ENCODE measurements around the gene CASR. TPM values are rescaled to one million over a fixed set of nuclear protein-coding genes. Genes with fewer than 3 reads are reported as not detected.

The CASR gene
- total and polyA plus RNA-seq, 9 donors: 0.08 to 2.6 (median 0.22) TPM

GRCh38 chr3:122269045-122269444 lies 85.6 kb downstream of the CASR start:
- Histone ChIP-seq H3K27ac (no peak overlapping the region), H3K36me3 (no peaks in the 10 kb centered on the region), H3K4me3 (no peak overlapping the region), H3K9me3 (no peaks in the 10 kb centered on the region), H3K4me1 (ENCODE audit: insufficient read depth) (no peaks in the 10 kb centered on the region), H3K27me3 (no peaks in the 10 kb centered on the region)
- DNase-seq: no peak
- TF ChIP-seq CTCF (IDR thresholded peaks at IDR 0.05): no peak
- no peak for TF ChIP-seq EP300 (IDR thresholded peaks at IDR 0.05)
- no peak for TF ChIP-seq POLR2A (IDR thresholded peaks at IDR 0.05)
- intact Hi-C loops (cut with DNase I): no loop called here
- WGBS, 3 donors: 81 to 92% (median 88%) methylated on average over 2 of the region's 2 CpGs

GRCh38 chr3:122271246-122271898 lies 87.9 kb downstream of the CASR start:
- TF ChIP-seq EP300 (IDR thresholded peaks at IDR 0.05) (no peak), POLR2A (IDR thresholded peaks at IDR 0.05) (no peak), CTCF (IDR thresholded peaks at IDR 0.05) (no peak)

GRCh38 chr3:122272879-122273278 lies 89.4 kb downstream of the CASR start:
- Histone ChIP-seq H3K4me1 (ENCODE audit: insufficient read depth) (no peaks in the 10 kb centered on the region), H3K9me3 (no peaks in the 10 kb centered on the region), H3K4me3 (no peak overlapping the region), H3K27ac (no peak overlapping the region), H3K36me3 (no peaks in the 10 kb centered on the region), H3K27me3 (no peaks in the 10 kb centered on the region)
- intact Hi-C loops (cut with DNase I): no loop called here
- DNase-seq: no peak
- TF ChIP-seq CTCF (IDR thresholded peaks at IDR 0.05): no peak
- TF ChIP-seq POLR2A (IDR thresholded peaks at IDR 0.05): no peak
- no peak for TF ChIP-seq EP300 (IDR thresholded peaks at IDR 0.05)

More at GRCh38 chr3:122271246-122271898, 87.9 kb downstream of the CASR start:
- Histone ChIP-seq H3K4me3 (no peak overlapping the region), H3K27ac (no peak overlapping the region), H3K4me1 (ENCODE audit: insufficient read depth) (no peaks in the 10 kb centered on the region), H3K36me3 (no peaks in the 10 kb centered on the region), H3K27me3 (no peaks in the 10 kb centered on the region), H3K9me3 (no peaks in the 10 kb centered on the region)
- 77 to 89% (median 89%) methylated on average over 3 of the region's 3 CpGs for WGBS, 3 donors
- DNase-seq: no peak
- intact Hi-C loops (cut with DNase I): no loop called here

GRCh38 chr3:122273498-122273897 lies 90.0 kb downstream of the CASR start:
- no peaks in the 10 kb centered on the region for H3K36me3 ChIP-seq
- H3K4me1 ChIP-seq (ENCODE audit: insufficient read depth): no peaks in the 10 kb centered on the region
- no peaks in the 10 kb centered on the region for H3K9me3 ChIP-seq
- WGBS, 3 donors: 74 to 84% (median 76%) methylated on average over 2 of the region's 2 CpGs
- no peak for TF ChIP-seq POLR2A (IDR thresholded peaks at IDR 0.05)
- no peak for TF ChIP-seq EP300 (IDR thresholded peaks at IDR 0.05)
- no peak overlapping the region for H3K27ac ChIP-seq
- H3K4me3 ChIP-seq: no peak overlapping the region
- H3K27me3 ChIP-seq: no peaks in the 10 kb centered on the region
- DNase-seq: no peak
- intact Hi-C loops (cut with DNase I): no loop called here

- DNase-seq: no peak
Measured at GRCh38 chr3:122281891-122282290, 98.4 kb downstream of the CASR start.

More at GRCh38 chr3:122281891-122282290, 98.4 kb downstream of the CASR start:
- Histone ChIP-seq H3K4me3 (no peak overlapping the region), H3K27ac (no peak overlapping the region), H3K9me3 (no peaks in the 10 kb centered on the region), H3K36me3 (no peaks in the 10 kb centered on the region), H3K27me3 (no peaks in the 10 kb centered on the region), H3K4me1 (ENCODE audit: insufficient read depth) (no peaks in the 10 kb centered on the region)
- WGBS, 3 donors: 72 to 79% (median 77%) methylated on average over 3 of the region's 3 CpGs
- TF ChIP-seq EP300 (IDR thresholded peaks at IDR 0.05) (no peak), POLR2A (IDR thresholded peaks at IDR 0.05) (no peak), CTCF (IDR thresholded peaks at IDR 0.05) (no peak)
- intact Hi-C loops (cut with DNase I): no loop called here

All from ovary (tissue), 9 donors.